Kidney glomerular epithelial cell (primary cell): Measurements from ENCODE around the gene CHST11.
A peak's percentile ranks its signal among the peaks of the same experiment; 100 is the strongest.

ENCODE experiments used
- DNase-seq: peaks from one replicate; lab custom pipeline; 2025; lab: John Stamatoyannopoulos, UW

Gene CHST11

DNA sequence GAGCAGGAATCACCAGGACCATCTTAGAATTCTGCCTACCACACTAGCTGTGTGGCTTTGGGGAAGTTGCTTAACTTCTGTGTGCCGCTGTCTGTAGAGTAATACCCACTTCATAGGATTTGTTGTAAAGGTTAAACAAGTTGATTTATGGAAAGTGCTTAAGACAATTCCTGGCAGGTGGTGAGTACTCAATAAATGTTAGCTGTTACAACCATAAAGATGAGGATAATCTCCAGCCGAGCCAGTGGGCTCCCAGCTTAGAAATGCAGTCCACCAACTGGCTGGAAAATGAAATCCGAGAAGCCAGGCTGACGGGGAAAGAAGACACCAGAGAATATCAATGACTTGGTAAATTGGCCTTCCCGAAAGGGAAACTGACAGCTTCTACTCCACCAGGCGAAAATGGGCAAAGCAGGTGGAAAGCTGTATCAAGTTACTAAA lies 173.5 kb downstream of the CHST11 start:
- DNase-seq: no peak

DNA sequence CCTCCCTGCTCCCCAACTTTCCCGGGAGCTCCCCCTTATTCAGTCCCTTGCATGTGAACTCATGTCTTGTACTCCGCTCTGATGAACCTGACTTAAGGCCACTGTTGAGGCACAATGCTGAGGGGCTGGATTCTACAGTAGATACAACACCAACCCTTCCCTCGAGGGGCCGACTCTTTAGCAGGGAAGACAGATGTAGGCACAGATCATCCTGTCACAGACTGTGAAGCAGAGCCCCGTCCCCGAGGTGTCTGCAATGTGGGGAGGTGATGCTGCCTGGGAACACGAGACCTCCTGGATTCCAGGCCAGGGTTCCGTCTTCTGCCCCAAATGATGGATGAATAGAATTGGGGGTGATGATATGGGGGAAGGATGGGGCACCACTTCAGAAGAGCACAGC lies 175.1 kb downstream of the CHST11 start:
- no peak for DNase-seq

DNA sequence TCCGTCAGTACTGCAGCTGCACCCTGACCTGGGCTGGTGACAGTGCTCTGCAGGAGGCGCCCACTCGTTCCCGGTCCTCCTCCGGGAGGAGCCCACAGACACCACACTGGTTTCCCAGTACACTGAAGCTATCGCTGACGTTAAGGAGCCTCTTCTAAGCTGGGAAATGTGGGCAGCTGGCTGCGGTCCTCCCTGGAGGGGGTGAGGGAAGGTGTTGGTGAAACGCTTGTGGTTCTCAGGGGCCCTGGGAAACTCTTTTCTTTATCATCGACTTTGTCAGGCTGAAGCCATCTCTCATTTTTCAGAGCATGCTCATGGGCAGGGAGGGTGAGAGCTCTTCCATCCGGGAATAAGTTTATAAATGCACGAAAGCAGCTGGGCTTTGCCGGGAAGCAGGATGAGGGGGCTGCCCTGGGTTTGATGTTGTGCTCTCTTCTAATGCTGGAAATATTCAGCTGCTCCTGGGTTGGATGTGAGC lies 176.0 kb downstream of the CHST11 start:
- peak; percentile 9 for DNase-seq

DNA sequence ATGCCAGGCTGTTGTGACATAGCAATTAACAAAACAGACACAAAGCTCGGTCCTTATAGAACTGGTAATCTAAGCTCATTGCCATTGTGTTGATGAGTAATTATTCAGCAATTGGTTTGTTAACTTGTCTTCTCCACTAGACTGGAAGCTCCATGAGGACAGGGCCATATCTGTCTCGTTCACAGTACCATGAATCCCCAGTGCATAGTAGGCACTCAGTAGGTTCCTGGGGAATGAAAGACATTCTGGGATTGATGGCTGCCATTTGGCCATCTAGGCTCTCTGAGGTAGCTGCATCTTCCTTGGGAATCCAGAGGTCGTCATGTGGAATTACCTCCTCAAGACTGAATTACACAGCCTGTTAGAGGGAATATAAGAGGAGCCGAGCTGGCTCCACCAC lies 177.3 kb downstream of the CHST11 start:
- DNase-seq: no peak

DNA sequence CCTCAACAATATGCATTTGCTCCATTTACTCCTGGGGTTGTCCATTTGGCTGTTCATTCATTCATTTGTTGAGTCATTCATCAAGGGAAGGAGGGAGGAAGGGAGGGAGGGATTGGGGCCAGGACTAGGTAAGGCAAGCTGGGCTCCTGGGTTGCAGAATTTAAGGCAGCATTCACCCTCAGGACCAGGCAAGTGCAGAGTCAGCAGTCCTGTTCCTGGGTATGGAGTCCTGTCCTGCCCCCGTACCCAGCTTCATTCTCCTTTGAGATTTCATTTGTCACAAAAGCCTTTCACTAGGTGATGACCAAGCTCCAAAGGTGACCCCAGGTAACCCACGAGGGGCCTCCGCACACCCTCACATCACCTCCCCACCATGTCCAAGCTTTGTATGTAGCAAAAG lies 178.1 kb downstream of the CHST11 start:
- DNase-seq: no peak

DNA sequence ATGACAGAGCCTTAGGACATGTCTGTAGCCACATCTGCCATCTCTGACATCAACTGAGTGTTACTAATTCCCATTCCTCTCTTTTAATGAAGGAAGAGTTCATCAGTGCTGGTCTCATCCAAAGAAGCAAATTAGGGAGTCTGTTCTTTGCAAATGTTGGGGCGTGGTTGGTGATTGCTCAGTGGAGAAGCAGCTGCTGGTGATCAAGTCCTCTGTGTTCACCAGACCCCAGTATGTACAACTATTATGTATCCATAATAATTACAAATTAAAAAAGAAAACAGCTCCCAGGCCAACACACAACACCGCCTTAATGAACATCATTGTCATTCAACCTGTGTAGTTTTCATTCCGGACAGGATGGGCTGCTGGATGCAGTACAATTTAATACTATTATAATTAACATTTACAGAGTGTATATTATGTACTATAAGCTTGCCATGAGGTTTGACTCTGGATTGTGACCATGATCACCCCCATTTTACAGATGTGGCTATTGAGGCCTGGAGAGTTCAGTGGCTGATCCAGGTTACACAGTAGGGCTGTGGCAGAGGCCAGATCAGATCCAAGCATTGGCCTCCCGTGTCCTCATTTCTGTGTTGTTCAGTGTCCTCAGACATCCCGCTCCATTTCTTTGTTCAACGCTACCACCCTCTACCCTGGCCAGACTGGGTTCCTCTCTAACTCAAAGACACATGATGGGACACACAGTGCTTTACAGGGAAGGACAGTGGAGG lies 179.0 kb downstream of the CHST11 start:
- no peak for DNase-seq

DNA sequence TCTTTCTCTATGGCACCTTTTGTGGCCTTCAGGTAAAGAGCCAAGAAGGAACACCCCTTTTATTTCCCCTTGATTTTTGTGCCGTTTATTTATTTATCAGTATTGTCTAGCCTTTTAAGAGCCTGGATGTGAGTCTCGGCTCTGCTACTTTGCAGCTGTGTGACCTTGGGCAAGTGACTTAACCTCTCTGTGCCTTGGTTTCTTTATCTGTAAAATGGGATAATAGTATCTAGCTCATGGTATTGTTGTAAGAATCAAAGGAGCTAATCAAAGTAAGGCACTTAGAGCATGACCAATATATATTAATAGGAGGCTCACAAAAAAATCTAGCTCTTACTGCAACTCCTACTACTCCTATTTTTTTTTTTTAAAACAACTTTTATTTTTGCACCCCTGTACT lies 179.7 kb downstream of the CHST11 start:
- no peak for DNase-seq

DNA sequence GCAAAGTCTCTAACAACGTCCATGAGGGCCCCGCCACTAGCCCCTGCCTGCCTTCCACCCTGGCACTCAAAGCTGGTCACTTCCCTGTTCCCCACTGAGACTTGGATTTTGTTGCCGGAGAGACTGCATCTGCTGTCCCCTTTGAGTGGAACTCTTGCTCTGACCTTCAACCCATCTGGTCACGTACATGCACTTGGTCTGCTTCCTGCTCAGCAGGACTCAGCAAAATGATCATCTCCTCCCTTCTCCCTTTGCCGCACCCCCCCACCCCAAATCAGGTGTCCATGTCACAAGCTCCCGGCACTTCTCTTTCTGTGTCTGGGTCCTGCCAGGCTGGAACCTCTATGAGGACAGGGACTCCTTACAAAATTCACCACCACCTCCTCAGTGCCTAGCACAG lies 180.9 kb downstream of the CHST11 start:
- no peak for DNase-seq

DNA sequence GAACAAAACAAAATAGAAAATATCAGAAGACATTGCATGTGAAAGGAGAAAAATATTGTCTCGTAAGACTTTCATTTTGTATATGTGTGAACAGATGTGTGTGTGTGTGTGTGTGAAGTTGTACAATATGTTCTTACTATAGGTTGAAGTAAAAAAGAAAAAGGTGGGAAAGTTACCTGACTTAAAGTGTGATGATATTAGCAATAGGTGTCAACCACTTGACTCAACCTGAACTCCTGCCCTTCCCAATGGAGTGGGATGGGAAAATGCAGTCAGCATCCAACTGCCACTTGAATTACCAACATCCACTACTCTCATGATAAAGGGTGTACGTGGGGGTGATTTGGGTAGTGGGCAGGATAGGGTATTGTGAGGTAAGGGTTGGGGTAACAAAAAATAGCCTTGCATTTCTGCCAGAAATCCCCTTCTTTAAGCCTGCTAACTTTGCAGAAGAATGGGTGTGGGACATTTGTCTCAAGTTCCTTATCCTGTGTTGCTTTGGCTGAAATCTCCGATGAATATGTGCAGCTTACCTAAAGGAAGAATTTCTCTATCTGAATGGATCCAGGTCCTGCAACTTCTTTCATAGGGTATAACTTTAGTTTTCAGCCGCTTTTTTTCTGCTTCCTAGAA lies 181.6 kb downstream of the CHST11 start:
- DNase-seq: no peak

DNA sequence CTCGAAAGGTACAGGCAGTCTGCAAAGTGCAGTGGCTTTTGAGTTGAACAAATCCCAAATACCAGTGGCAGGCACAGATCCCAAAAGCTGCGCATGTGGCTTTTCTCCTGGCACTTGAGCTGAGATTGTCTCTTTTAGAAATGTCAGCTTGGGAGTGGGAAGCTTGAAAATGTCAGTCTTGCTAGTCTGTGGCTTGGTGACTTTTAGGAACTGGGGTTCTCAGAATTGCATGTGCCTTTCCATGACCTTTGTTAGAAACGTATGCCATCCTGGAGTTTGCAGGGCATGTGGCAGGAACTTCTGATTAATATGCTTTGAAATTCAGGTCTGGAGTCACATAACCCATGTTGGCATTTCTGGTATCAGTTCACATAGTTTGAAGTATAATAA lies 182.1 kb downstream of the CHST11 start:
- DNase-seq: no peak

DNA sequence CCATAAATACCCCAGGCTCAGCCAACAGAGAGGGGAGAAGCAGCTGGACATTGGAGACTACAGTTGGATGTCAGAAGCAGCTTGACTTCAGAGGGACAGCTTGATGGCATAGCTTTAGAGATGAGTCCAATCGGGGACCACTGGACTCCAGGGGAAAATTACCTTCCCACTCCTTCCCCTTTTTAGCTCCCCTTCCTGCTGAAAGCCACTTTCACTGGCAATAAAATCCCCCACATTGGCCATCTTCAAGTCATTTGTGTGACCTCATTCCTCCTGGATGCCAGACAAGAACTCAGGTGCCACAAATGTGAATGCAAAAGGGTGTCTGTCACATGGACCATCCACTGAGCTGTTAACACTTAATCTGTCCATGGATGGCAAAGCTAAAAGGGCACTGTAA lies 184.2 kb downstream of the CHST11 start:
- no peak for DNase-seq

DNA sequence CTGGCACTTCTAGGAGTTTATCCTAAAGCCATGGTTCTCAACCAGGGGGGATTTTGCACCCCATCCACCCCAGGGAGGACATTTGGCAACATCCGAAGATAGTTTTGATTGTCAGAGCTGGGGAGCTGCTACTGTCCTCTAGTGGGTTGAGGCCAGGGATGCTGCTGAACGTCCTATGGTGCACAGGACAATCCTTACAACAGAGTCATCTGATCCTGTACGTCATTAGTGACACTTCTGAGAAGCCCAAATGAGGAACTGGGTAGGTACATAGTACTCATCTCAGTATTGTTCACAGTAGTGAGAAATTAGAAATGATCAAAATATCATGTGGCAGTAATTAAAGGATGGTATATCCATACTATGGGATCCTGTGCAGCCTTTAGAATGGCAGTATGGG lies 185.1 kb downstream of the CHST11 start:
- no peak for DNase-seq

DNA sequence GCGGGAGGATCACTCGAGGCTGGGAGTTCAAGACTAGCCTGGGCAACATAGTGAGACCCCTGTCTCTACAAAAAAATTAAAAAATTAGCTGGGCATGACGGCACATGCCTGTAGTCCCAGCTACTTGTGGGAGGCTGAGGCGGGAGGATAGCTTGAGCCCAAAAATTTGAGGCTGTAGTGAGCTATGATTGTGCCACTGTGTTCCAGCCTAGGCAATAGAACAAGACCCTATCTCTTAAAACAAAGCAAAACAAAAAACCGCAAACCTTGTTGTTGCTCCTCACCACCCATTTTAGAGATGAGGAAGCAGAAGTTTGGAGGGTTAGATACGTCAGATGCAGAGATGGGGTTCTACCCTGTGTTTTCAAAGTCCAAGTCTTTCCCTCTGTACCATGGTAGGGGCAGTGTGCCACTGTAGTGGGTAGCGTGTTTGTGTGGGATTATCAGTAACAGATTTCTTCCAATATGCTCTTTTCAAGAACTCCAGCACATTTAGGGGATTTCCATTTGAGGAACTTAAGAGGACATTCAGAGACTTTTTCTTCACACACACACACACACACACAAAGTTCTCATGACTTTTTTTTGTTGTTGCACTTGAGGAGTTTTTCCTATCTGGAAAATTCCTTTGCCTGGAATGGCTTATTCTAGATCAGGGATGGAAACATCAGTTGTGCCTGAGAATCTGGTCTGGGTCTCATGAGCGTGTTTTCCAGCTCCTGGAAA lies 186.5 kb downstream of the CHST11 start:
- DNase-seq: no peak

DNA sequence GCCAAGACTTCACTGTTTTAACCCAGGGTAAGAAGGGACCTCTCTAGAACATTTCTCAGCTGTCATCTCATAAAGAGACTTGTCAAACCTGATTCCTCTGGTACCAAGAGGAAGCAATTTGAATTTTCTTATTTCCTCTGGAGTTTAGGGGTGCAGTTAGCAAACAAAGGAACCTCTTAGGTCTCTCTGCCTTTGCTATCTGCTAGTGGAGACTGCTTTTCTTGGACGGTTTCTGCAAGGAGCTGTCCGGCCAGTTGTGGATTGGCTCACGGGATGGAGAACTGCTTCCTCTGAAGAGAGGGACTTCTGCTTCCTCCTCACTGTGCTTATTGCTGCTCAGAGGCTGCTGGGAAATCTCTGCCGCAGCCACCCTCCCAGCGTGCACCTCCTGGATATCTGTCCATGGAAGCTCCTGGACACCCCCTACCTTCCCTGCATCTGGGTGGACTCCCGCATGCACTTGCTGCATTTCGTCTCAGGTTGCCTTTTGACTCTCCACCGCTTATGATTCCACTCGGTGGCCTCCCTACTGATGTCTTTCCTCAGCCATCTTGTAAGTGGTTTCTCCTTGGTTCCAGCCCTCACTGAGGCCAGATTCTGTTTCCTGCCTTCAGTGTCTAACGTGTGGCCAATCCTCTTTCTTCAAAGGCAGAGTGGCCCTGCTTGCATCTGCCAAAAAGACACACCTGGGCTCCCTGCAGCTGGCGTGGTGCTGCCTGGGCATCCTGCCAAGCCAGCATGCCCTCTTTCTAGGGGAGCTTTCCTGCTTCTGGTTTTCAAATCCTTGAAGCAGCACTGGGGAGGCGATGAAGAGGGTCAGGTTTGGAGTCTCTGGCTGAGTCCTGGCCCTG lies 187.3 kb downstream of the CHST11 start:
- no peak for DNase-seq

DNA sequence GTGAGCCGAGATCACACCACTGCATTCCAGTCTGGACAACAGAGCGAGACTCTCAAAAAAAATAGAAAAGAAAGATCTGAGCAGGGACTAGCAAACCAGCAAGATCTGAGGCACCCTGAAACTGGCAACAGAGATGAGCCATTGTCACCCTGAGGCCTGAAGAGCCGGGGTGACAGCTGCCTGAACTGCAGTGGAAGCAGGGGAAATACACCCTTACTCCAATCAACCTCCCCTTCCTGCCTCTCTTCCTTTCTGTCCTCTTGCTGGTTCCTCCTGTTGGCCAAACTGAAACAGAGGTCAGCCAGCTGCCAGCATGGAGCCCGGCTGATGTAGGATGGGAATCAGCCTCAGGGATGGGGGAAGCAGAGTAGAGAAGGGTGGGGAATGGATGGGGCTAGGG lies 192.0 kb downstream of the CHST11 start:
- DNase-seq: no peak

DNA sequence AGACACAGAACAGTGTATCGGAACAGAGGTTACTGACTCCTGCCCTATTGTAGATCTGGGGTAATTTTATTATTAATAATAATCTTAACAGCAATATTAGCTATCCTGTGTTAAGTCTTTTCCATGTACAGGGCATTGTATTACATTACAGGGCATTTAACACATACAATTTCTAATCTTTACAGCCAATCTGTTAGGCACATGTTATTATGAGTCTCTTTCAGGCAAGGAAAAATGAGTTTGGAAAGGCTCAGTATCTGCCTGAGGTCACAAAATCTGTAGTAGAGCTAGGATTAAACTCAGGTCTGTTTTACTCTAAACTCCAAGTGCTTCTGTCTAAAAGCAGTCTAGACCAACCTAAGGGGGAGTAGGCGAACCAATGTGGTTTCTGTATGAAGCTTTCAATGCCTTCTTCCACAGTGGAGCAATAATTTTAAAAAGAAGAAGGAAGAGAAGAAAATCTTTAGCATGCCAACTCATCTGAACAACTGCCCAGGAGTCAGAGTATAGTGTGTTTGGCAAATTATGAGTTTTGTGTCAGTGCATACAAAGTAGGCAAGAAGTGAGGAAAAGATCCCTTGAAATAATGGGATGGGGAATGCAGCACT lies 192.6 kb downstream of the CHST11 start:
- DNase-seq: no peak

DNA sequence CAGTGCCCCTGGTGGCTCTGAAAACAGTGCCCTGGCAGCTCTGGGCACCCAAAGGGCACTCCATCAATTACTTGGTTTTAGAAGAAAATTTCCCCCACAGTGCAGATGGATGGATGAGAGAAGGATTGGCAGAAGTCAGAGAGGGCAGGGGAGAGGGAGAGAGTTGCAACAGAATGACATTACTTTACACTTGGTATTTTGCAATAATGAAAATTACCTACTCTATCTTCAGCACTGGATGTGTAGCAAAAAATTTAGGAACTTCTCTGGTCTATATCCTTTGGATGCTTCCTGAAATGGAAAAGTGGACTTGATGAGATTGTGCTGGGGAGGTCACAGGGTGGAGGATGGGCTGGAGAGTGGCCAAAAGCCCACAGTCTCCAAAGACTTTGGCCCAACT lies 193.2 kb downstream of the CHST11 start:
- DNase-seq: no peak

DNA sequence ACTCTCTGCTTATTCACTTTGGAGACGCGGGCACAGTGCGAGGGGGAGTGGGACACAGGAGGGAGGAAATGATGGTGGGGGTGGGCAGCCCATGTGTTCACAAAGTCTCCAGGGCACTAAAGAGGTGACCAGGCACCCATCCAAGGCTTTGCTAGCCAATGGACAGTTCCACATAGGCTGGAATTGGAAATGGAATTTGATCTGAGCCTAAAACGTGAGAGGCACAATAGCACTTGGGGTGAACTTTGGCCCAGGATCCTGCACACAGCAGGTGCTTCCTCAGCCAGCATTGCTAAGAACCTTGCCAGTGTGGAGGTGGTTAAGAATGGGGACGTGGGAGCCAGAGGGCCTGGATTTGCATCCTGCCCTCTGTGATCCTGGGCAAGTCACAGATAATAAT lies 193.8 kb downstream of the CHST11 start:
- no peak for DNase-seq

DNA sequence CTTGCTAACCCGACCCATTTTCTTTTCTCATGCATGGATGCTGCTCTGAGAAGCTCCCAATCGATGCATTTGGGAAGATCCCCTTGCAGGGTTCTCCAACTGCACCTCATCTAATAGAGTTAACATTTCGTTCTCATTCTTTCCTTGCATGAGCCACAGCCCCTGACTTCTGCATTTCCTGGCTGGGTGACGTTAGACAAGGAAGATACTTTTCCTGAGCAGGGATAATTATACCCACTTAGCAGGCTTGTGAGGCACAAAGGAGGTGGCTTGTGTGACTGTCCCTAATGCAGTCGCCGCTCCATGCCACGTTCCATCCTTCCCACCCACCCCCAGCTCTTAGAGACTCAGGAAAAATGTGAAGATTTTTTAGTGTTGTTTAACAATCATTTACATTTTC lies 195.1 kb downstream of the CHST11 start:
- DNase-seq: no peak

DNA sequence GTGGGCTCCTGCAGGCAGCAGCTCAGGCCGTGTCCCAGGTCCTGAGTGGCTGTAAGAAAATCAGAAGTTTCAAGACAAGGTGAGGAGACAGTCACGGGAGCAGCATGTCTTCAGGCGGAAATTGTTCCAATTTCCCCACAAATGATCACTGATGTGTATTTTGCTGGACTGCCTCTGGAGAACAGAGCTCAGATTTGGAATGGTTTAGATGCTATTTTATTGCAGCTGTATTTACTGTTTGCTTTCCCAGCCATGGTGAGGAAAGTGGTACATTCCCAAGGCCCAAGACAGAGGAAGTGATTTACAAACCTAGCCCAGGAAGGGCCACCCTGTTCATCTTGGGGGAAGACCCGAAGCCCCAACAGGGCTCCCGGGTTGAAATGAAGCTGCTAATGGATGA lies 195.6 kb downstream of the CHST11 start:
- DNase-seq: no peak

DNA sequence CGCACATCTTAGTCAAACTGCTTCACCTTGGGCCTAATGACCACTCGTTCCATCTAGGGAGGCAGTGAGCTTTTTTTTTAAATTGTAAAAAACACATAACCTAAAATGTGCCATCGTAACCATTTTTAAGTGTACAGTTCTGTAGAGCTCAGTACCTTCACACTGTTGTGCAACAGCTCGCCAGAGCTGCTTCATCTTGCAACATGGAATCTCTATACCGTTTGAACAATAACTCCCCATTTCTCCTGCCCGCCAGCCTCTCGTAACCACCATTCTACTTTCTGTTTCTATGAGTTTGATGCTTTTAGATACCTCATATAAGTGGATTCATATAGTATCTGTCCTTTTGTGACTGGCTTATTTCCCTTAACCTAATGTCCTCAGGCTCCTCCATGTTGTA lies 196.2 kb downstream of the CHST11 start:
- DNase-seq: no peak
